Neuronal stem cell (in vitro differentiated cells): Measurements from ENCODE around the gene CSRP1.

Source experiments
- DNase-seq: peaks from one replicate; pipeline ENCODE4 v3.0.0-alpha.2; 2013; ENCODE audit warnings: low spot score
- H2AFZ ChIP-seq: one replicate; pipeline ENCODE4 v1.6.1; 2013; ENCODE audit warnings: mild to moderate bottlenecking, low read length, inconsistent platforms
- H2AK5ac ChIP-seq: 2 replicates; pipeline ENCODE4 v1.6.1; 2013; ENCODE audit warnings: low read depth, mild to moderate bottlenecking, inconsistent platforms, low read length, moderate library complexity, mixed read lengths
- H2BK120ac ChIP-seq: 2 replicates; pipeline ENCODE4 v1.6.1; 2013; ENCODE audit warnings: low read depth, mild to moderate bottlenecking, inconsistent platforms, low read length, moderate library complexity, mixed read lengths
- H2BK12ac ChIP-seq: one replicate; pipeline ENCODE4 v1.6.1; 2013; ENCODE audit warnings: low read length, inconsistent platforms
- H2BK15ac ChIP-seq: 2 replicates; pipeline ENCODE4 v1.6.1; 2013; ENCODE audit warnings: mild to moderate bottlenecking, low read length, inconsistent platforms, mixed read lengths
- H2BK5ac ChIP-seq: one replicate; pipeline ENCODE4 v1.6.1; 2013; ENCODE audit warnings: inconsistent platforms, mild to moderate bottlenecking, low read length, moderate library complexity
- H3K14ac ChIP-seq: one replicate; pipeline ENCODE4 v1.6.1; 2013; ENCODE audit warnings: low read length, inconsistent platforms
- H3K18ac ChIP-seq: 2 replicates; pipeline ENCODE4 v1.6.1; 2013; ENCODE audit warnings: low read length, inconsistent platforms
- H3K23ac ChIP-seq: 2 replicates; pipeline ENCODE4 v1.6.1; 2013; ENCODE audit warnings: low read depth, mild to moderate bottlenecking, mixed read lengths, low read length, inconsistent platforms; ENCODE audit not compliant: poor library complexity
- H3K27ac ChIP-seq: replicated peaks from 3 replicates; pipeline ENCODE4 v1.5.1; 2013; ENCODE audit warnings: low read length, inconsistent platforms
- H3K27me3 ChIP-seq, 3 experiments: 2 replicates each; pipeline ENCODE4 v1.6.1; 2013; ENCODE audit warnings: low read length in 3 of 3, mild to moderate bottlenecking in 2 of 3, inconsistent platforms in 1 of 3, low read depth in 1 of 3, mixed read lengths in 1 of 3, moderate library complexity in 1 of 3; ENCODE audit not compliant: control insufficient read depth in 3 of 3, insufficient read depth in 3 of 3
- H3K36me3 ChIP-seq, 2 donors: replicated peaks in 1 of 2; 2 replicates each; pipeline ENCODE4 v1.6.1; 2013; ENCODE audit warnings: low read length in 2 of 2; ENCODE audit not compliant: control insufficient read depth in 2 of 2, insufficient read depth in 2 of 2
- H3K4ac ChIP-seq: 2 replicates; pipeline ENCODE4 v1.6.1; 2013; ENCODE audit warnings: inconsistent platforms, mild to moderate bottlenecking, low read length, moderate library complexity
- H3K4me1 ChIP-seq, 2 donors: 1 replicate in 1 of 2; 2 replicates in 1 of 2; pipeline ENCODE4 v1.6.1; 2013; ENCODE audit warnings: low read length in 2 of 2, low read depth in 1 of 2; ENCODE audit not compliant: control insufficient read depth in 2 of 2, insufficient read depth in 1 of 2
- H3K4me2 ChIP-seq: one replicate; pipeline ENCODE4 v1.6.1; 2013; ENCODE audit warnings: mild to moderate bottlenecking, low read length, inconsistent platforms; ENCODE audit not compliant: insufficient read depth, poor library complexity, severe bottlenecking
- H3K4me3 ChIP-seq, 2 donors: 2 replicates each; pipeline ENCODE4 v1.5.1; 2013; ENCODE audit warnings: low read length in 2 of 2, mild to moderate bottlenecking in 2 of 2, inconsistent platforms in 1 of 2, moderate library complexity in 1 of 2
- H3K79me1 ChIP-seq: one replicate; pipeline ENCODE4 v1.6.1; 2013; ENCODE audit warnings: low read depth, mild to moderate bottlenecking, inconsistent platforms, low read length, moderate library complexity
- H3K9ac ChIP-seq: one replicate; pipeline ENCODE4 v1.6.1; 2013; ENCODE audit warnings: mild to moderate bottlenecking, low read depth, low read length, inconsistent platforms; ENCODE audit not compliant: poor library complexity
- H3K9me3 ChIP-seq, 2 donors: replicated peaks in 1 of 2; 2 replicates each; pipeline versions ENCODE3 to v1.6.1; 2013; ENCODE audit warnings: low read length in 2 of 2, mild to moderate bottlenecking in 2 of 2, inconsistent platforms in 1 of 2, low read depth in 1 of 2, mixed read lengths in 1 of 2, moderate library complexity in 1 of 2; ENCODE audit not compliant: control insufficient read depth in 2 of 2, insufficient read depth in 1 of 2
- H4K8ac ChIP-seq: one replicate; pipeline ENCODE4 v1.6.1; 2013; ENCODE audit warnings: low read depth, mild to moderate bottlenecking, inconsistent platforms, low read length, moderate library complexity
- H4K91ac ChIP-seq: one replicate; pipeline ENCODE4 v1.6.1; 2013; ENCODE audit warnings: low read length, low read depth, mild to moderate bottlenecking, inconsistent platforms; ENCODE audit not compliant: poor library complexity
- WGBS, 2 donors: extraction: QIAGEN DNeasy Blood & Tissue Kit; methylation state at CpG; one replicate each; pipeline ENCODE4 v1.1.7; 2013; ENCODE audit warnings: missing lambda C conversion rate in 2 of 2, mixed read lengths in 1 of 2; ENCODE audit not compliant: insufficient read length in 2 of 2, insufficient replicate concordance in 1 of 2; ENCODE audit errors: extremely low coverage in 2 of 2; 5-methylcytosine and 5-hydroxymethylcytosine counted together

CSRP1 gene

GRCh38 chr1:201468844-201469644 is 37.9 kb downstream of the CSRP1 start, which contains the start of gene PHLDA3:
Gene PHLDA3, minus strand, starts transcription at chr1:201469188. Its CDS starts 402 bp downstream, at chr1:201468786.
- Histone ChIP-seq H3K18ac (peak within 1 kb of the TSS; percentile 100), H3K14ac (peak within 1 kb of the TSS; percentile 90), H3K9ac (peak within 1 kb of the TSS; percentile 97), H2BK15ac (peak within 1 kb of the TSS; percentile 52), H3K4me2 (peak within 1 kb of the TSS; percentile 92), H3K4me1 (peaks cover 10 to 16% of the 10 kb centered on the region in 2 donors), H3K9me3 (no peaks in the 10 kb centered on the region), H3K36me3 (peaks cover 11 to 30% of the 10 kb centered on the region in 2 donors), H2AFZ (peak within 1 kb of the TSS; percentile 95), H2BK12ac (peak within 1 kb of the TSS; percentile 84), H2AK5ac (peak within 1 kb of the TSS; percentile 82), H3K4me3 (peak within 1 kb of the TSS; percentile 84 to 92), H4K91ac (no peak within 1 kb of the TSS), H4K8ac (no peak within 1 kb of the TSS), H3K23ac (peak within 1 kb of the TSS; percentile 97), H2BK120ac (peak within 1 kb of the TSS; percentile 44), H3K27me3 (peaks cover 0 to 28% (median 20%) of the 10 kb centered on the region in 3 experiments), H3K27ac (no peak within 1 kb of the TSS), H2BK5ac (peak within 1 kb of the TSS; percentile 40), H3K4ac (no peak within 1 kb of the TSS), H3K79me1 (no peaks in the 10 kb centered on the region)
- DNase-seq: peak; percentile 80
- no CpG with 5 or more reads among the region's 76 CpGs for WGBS, 2 donors

GRCh38 chr1:201468501-201468843 is 38.5 kb downstream of the CSRP1 start:
- H4K91ac ChIP-seq: no peak overlapping the region
- H2BK15ac ChIP-seq: peak overlapping the region; percentile 52
- no CpG with 5 or more reads among the region's 44 CpGs for WGBS, 2 donors
- peak overlapping the region; percentile 100 for H3K18ac ChIP-seq
- H3K36me3 ChIP-seq: peaks cover 12 to 30% of the 10 kb centered on the region in 2 donors
- no peak overlapping the region for H3K27ac ChIP-seq
- no peaks in the 10 kb centered on the region for H3K79me1 ChIP-seq
- peak overlapping the region; percentile 97 for H3K23ac ChIP-seq
- H2BK12ac ChIP-seq: peak overlapping the region; percentile 84
- peak overlapping the region; percentile 92 for H3K4me2 ChIP-seq
- peaks cover 0 to 28% (median 20%) of the 10 kb centered on the region in 3 experiments for H3K27me3 ChIP-seq
- peaks cover 10 to 16% of the 10 kb centered on the region in 2 donors for H3K4me1 ChIP-seq
- H2BK5ac ChIP-seq: peak overlapping the region; percentile 40
- peak overlapping the region; percentile 95 for H2AFZ ChIP-seq
- H2AK5ac ChIP-seq: peak overlapping the region; percentile 82
- H2BK120ac ChIP-seq: peak overlapping the region; percentile 44
- H3K4ac ChIP-seq: no peak overlapping the region
- no peak overlapping the region for H4K8ac ChIP-seq
- DNase-seq: no peak
- peak overlapping the region; percentile 84 to 92 for H3K4me3 ChIP-seq
- H3K9ac ChIP-seq: peak overlapping the region; percentile 97
- peak overlapping the region; percentile 90 for H3K14ac ChIP-seq
- no peaks in the 10 kb centered on the region for H3K9me3 ChIP-seq

GRCh38 chr1:201466492-201466891 is 40.4 kb downstream of the CSRP1 start:
- peak overlapping the region; percentile 36 for H3K4me2 ChIP-seq
- H2BK15ac ChIP-seq: no peak overlapping the region
- H3K79me1 ChIP-seq: no peaks in the 10 kb centered on the region
- no CpG with 5 or more reads among the region's 3 CpGs for WGBS, 2 donors
- DNase-seq: no peak
- H2BK12ac ChIP-seq: no peak overlapping the region
- no peak overlapping the region for H2BK5ac ChIP-seq
- H2AK5ac ChIP-seq: no peak overlapping the region
- no peak overlapping the region for H3K4ac ChIP-seq
- H3K23ac ChIP-seq: no peak overlapping the region
- peak overlapping the region; percentile 1 to 84 for H3K4me3 ChIP-seq
- no peak overlapping the region for H3K27ac ChIP-seq
- H3K14ac ChIP-seq: no peak overlapping the region
- H3K4me1 ChIP-seq: peaks cover 10 to 20% of the 10 kb centered on the region in 2 donors
- no peaks in the 10 kb centered on the region for H3K9me3 ChIP-seq
- H4K8ac ChIP-seq: no peak overlapping the region
- H3K18ac ChIP-seq: peak overlapping the region; percentile 63
- H2AFZ ChIP-seq: no peak overlapping the region
- H3K36me3 ChIP-seq: peaks cover 12 to 30% of the 10 kb centered on the region in 2 donors
- no peak overlapping the region for H3K9ac ChIP-seq
- no peak overlapping the region for H4K91ac ChIP-seq
- H3K27me3 ChIP-seq: peaks cover 0 to 24% (median 13%) of the 10 kb centered on the region in 3 experiments
- no peak overlapping the region for H2BK120ac ChIP-seq

- H2AFZ ChIP-seq: no peak overlapping the region
- H2BK12ac ChIP-seq: no peak overlapping the region
- H3K14ac ChIP-seq: no peak overlapping the region
- H3K27me3 ChIP-seq: peaks cover 0 to 22% (median 8%) of the 10 kb centered on the region in 3 experiments
- H3K9ac ChIP-seq: no peak overlapping the region
- H2BK5ac ChIP-seq: no peak overlapping the region
- no peak overlapping the region for H2AK5ac ChIP-seq
- peaks cover 14 to 20% of the 10 kb centered on the region in 2 donors for H3K4me1 ChIP-seq
- H4K91ac ChIP-seq: no peak overlapping the region
- H3K18ac ChIP-seq: no peak overlapping the region
- no peak overlapping the region for H3K27ac ChIP-seq
- H3K36me3 ChIP-seq: peaks cover 12 to 30% of the 10 kb centered on the region in 2 donors
- H3K23ac ChIP-seq: no peak overlapping the region
- no peak overlapping the region for H3K4me2 ChIP-seq
- H3K4me3 ChIP-seq: no peak overlapping the region
- H3K9me3 ChIP-seq: no peaks in the 10 kb centered on the region
- H4K8ac ChIP-seq: no peak overlapping the region
- no peak for DNase-seq
- H2BK120ac ChIP-seq: no peak overlapping the region
- no peak overlapping the region for H3K4ac ChIP-seq
- no peak overlapping the region for H2BK15ac ChIP-seq
- no peaks in the 10 kb centered on the region for H3K79me1 ChIP-seq
- WGBS, 2 donors: no CpG with 5 or more reads among the region's 9 CpGs
These were observed 41.1 kb downstream of the CSRP1 start for GRCh38 chr1:201465698-201466290.
